Body of pancreas (tissue), 4 donors: Measurements from ENCODE around the gene FUT9. TPM values are rescaled to one million over a fixed set of nuclear protein-coding genes. Genes with fewer than 3 reads are reported as not detected.
"Not testable (repeated sequence)": the region's sequence is repeated elsewhere in the genome, so short reads cannot be mapped to it uniquely, and the experiment has no call there.

Experiments used
- ATAC-seq: fragments of 150-250 bp; one replicate; pipeline ENCODE4 v1.9.1; 2016
- DNase-seq, 4 donors: peaks; one replicate each; pipeline ENCODE4 v3.0.0-alpha.2; 2019
- H3K27ac ChIP-seq, 4 donors: fragments of 200-600 bp; sonication (generic); 1 replicate in 3 of 4; 2 replicates in 1 of 4; pipeline versions ENCODE4 v1.5.1 to v1.6.1; 2016 to 2019; ENCODE audit warnings: mild to moderate bottlenecking in 1 of 4, mixed read lengths in 1 of 4, moderate library complexity in 1 of 4
- H3K27me3 ChIP-seq, 2 donors: fragments of 200-600 bp; sonication (generic); one replicate each; pipeline ENCODE4 v1.6.0; 2016; ENCODE audit warnings: mild to moderate bottlenecking in 1 of 2
- H3K36me3 ChIP-seq, 2 donors: fragments of 200-600 bp; sonication (generic); replicated peaks in 1 of 2; 2 replicates each; pipeline ENCODE4 v1.5.1; 2016; ENCODE audit warnings: low read depth in 2 of 2; ENCODE audit not compliant: insufficient read depth in 1 of 2
- H3K4me1 ChIP-seq: fragments of 200-600 bp; sonication (generic); one replicate; pipeline ENCODE4 v1.6.0; 2016
- H3K4me3 ChIP-seq, 2 donors: fragments of 200-600 bp; sonication (generic); 1 replicate in 1 of 2; 2 replicates in 1 of 2; pipeline ENCODE4 v1.5.1; 2016 to 2019
- H3K9me3 ChIP-seq, 3 donors: fragments of 200-600 bp; sonication (generic); 1 replicate in 2 of 3; 2 replicates in 1 of 3; pipeline ENCODE4 v1.5.1; 2016
- POLR2A ChIP-seq, 3 donors: fragments of 450-650 bp; IDR thresholded peaks; one replicate each; pipeline ENCODE4 v1.6.1; 2016; ENCODE audit warnings: antibody characterized with exemption in 3 of 3, mild to moderate bottlenecking in 2 of 3
- WGBS, 2 donors: methylation state at CpG; one replicate each; pipeline ENCODE4 v1.1.5; 2017; 5-methylcytosine and 5-hydroxymethylcytosine counted together
- intact Hi-C: fragments of 100-400 bp; cut with DNase I; formaldehyde crosslinking; loops from one replicate; pipeline ENCODE4 v1.15.1; 2023
- total RNA-seq, 2 donors: library from RNA; depleted of rRNA; stranded (reverse); fragments of >200 nt; gene quantifications; one replicate each; pipeline ENCODE4 v1.1.0, GENCODE V29; 2016
- TF ChIP-seq, protein P1 (sequence below), 7 experiments: fragments of 450-650 bp in 4 of 7; fragments of 200-600 bp in 3 of 7; sonication (generic) in 3 of 7; IDR thresholded peaks; one replicate each; pipeline ENCODE4 v1.5.1; 2016 to 2019; ENCODE audit warnings: antibody characterized with exemption in 7 of 7

Gene FUT9
- total RNA-seq, 2 donors from 2014 or later, result 0.26 to 9.2 TPM

DNA sequence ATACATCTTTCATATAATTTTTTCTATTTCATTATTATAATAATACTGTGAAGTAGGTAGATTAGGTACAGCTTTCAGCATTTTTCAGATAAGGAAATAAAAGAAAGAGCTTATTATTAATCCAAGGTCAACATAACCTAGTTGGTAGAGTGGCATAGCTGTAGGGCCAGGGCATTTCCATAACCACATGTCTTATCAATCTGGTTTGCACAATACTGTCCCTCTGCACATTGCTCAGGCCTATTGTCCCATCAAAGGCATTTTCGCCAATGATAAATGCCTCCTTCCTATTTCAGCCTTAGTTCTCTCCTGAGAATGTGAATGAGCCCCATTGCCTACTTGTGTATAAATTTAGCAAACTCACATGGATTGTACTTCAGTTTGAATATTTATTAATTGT lies 234.0 kb downstream of the FUT9 start:
- H3K9me3 ChIP-seq, result no peaks in the 10 kb centered on the region
- H3K27ac ChIP-seq, result no peak overlapping the region
- intact Hi-C loops, result no loop called here
- H3K4me1 ChIP-seq, result no peaks in the 10 kb centered on the region
- H3K4me3 ChIP-seq, result no peak overlapping the region
- ATAC-seq (peak; percentile 55), DNase-seq (no peak)
- no peaks in the 10 kb centered on the region for H3K36me3 ChIP-seq
- WGBS, 2 donors, result 43 to 48% methylated on average over 1 of the region's 1 CpG
- H3K27me3 ChIP-seq, result no peaks in the 10 kb centered on the region
- TF ChIP-seq POLR2A (IDR thresholded peaks at IDR 0.05), result no peak
- TF ChIP-seq, protein P1, sequence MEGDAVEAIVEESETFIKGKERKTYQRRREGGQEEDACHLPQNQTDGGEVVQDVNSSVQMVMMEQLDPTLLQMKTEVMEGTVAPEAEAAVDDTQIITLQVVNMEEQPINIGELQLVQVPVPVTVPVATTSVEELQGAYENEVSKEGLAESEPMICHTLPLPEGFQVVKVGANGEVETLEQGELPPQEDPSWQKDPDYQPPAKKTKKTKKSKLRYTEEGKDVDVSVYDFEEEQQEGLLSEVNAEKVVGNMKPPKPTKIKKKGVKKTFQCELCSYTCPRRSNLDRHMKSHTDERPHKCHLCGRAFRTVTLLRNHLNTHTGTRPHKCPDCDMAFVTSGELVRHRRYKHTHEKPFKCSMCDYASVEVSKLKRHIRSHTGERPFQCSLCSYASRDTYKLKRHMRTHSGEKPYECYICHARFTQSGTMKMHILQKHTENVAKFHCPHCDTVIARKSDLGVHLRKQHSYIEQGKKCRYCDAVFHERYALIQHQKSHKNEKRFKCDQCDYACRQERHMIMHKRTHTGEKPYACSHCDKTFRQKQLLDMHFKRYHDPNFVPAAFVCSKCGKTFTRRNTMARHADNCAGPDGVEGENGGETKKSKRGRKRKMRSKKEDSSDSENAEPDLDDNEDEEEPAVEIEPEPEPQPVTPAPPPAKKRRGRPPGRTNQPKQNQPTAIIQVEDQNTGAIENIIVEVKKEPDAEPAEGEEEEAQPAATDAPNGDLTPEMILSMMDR (IDR thresholded peaks at IDR 0.05), result no peak

DNA sequence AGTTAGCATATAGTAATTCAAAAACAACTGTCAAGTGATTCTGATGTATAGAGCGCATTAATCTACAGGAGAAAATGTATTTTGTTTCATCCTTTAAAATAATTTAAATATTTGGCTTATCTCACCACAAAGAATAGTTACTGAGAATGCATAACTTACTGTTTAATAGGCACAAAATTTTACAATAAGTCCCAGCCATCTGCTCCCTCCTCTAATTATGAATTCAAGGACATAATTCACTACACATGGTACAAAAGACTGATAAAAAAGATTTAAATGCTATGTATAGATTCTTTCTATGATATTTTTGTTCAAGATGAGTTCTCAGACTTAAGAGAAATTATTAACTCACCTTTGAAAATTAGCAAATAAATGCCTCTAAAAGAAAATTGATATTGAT lies 242.0 kb downstream of the FUT9 start:
- no peak for DNase-seq
- H3K9me3 ChIP-seq, result no peaks in the 10 kb centered on the region
- intact Hi-C loops, result no loop called here
- H3K36me3 ChIP-seq, result no peaks in the 10 kb centered on the region
- no peaks in the 10 kb centered on the region for H3K4me1 ChIP-seq
- WGBS, 2 donors, result 77 to 85% methylated on average over 1 of the region's 1 CpG
- no peak for TF ChIP-seq POLR2A (IDR thresholded peaks at IDR 0.05)
- TF ChIP-seq, protein P1 (IDR thresholded peaks at IDR 0.05), result no peak
- no peak overlapping the region for H3K27ac ChIP-seq
- H3K27me3 ChIP-seq, result no peaks in the 10 kb centered on the region
- no peak overlapping the region for H3K4me3 ChIP-seq
- no peak for ATAC-seq

DNA sequence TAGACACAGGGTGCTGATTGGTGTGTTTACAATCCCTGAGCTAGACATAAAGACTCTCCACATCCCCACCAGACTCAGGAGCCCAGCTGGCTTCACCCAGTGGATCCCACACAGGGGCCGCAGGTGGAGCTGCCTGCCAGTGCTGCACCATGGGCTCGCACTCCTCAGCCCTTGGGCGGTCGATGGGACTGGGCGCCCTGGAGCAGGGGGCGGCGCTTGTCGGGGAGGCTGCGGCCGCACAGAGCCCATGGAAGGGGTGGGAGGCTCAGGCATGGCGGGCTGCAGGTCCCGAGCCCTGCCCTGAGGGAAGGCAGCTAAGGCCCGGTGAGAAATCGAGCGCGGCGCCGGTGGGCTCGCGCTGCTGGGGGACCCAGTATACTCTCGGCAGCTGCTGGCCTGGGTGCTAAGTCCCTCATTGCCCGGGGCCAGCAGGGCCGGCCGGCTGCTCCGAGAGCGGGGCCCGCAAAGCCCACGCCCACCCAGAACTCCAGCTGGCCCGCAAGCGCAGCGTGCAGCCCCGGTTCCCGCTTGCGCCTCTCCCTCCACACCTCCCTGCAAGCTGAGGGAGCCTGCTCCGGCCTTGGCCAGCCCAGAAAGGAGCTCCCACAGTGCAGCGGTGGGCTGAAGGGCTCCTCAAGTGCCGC lies 245.1 kb downstream of the FUT9 start:
- ATAC-seq, H3K36me3 ChIP-seq, H3K4me3 ChIP-seq, H3K27ac ChIP-seq, H3K4me1 ChIP-seq, H3K9me3 ChIP-seq, DNase-seq, H3K27me3 ChIP-seq, intact Hi-C loops: not testable (repeated sequence)
- WGBS, 2 donors, result 80 to 91% methylated on average over 7 to 35 of the region's 37 CpGs
